Measurements from ENCODE around the gene USP6NL. TPM values are rescaled to one million over a fixed set of nuclear protein-coding genes. Genes with fewer than 3 reads are reported as not detected.

The USP6NL gene
- total and polyA plus RNA-seq, 9 of the 15 experiments (the other 6 are each of a cell fraction or from before 2014, with no cell fraction given) = 3.2 to 26.6 (median 19.8) TPM

DNA sequence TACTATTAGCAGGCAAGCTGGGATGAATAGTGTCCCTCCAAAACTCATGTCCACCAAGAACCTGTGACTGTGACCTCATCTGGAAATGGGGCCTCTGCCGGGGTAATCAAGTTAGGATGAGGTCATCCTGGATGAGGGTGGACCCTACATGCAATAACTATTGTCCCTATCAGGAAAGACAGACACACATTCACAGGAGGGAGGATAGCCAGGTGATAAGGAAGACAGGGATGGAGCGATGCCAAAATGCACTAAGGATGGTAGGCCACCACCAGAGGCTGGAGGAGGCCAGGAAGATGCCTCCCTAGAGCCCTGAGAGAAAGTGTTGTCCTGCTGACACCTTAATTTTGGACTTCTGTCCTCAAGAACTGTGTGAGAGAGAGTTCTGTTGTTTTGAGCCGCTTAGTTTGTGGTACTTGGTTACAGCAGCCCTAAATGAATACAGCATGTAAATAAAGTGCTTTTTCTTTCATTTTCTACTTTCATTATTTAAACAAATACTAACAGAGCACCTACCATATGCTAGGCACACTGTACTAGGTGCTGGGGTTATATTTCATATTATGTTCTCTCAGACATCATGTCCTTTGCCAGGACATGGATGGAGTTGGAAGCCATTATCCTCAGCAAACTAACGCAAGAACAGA, 111.9 kb downstream of the USP6NL start (continued):
- TF ChIP-seq, protein P1, sequence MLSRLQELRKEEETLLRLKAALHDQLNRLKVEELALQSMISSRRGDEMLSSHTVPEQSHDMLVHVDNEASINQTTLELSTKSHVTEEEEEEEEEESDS (CRISPR knock-in tag; IDR thresholded peaks at IDR 0.05) = no peak
- TF ChIP-seq FOSL1 (tag; conservative IDR thresholded peaks at IDR 0.05) = peak; percentile 85
- TF ChIP-seq ARID1B (IDR thresholded peaks at IDR 0.05) = peak; percentile 98
- TF ChIP-seq ETV1 (tag; conservative IDR thresholded peaks at IDR 0.05; ENCODE audit: low read depth) = peak; percentile 44; the same call in 1 of the 2 replicates
- TF ChIP-seq, protein P2, sequence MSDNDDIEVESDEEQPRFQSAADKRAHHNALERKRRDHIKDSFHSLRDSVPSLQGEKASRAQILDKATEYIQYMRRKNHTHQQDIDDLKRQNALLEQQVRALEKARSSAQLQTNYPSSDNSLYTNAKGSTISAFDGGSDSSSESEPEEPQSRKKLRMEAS (CRISPR knock-in tag; IDR thresholded peaks at IDR 0.05) = no peak
- no peak; a peak in 1 of 4 replicates for TF ChIP-seq ETV6 (IDR thresholded peaks at IDR 0.05; ENCODE audit: borderline replicate concordance in 1 of 2, low read depth in 2 of 2, low read length in 1 of 2)
- TF ChIP-seq ETV6 (CRISPR knock-in tag; IDR thresholded peaks at IDR 0.05; ENCODE audit: borderline replicate concordance) = no peak
- TF ChIP-seq, protein P3, sequence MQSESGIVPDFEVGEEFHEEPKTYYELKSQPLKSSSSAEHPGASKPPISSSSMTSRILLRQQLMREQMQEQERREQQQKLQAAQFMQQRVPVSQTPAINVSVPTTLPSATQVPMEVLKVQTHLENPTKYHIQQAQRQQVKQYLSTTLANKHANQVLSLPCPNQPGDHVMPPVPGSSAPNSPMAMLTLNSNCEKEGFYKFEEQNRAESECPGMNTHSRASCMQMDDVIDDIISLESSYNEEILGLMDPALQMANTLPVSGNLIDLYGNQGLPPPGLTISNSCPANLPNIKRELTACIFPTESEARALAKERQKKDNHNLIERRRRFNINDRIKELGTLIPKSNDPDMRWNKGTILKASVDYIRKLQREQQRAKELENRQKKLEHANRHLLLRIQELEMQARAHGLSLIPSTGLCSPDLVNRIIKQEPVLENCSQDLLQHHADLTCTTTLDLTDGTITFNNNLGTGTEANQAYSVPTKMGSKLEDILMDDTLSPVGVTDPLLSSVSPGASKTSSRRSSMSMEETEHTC (IDR thresholded peaks at IDR 0.05) = peak; percentile 82
- TF ChIP-seq DIDO1 (tag; IDR thresholded peaks at IDR 0.05; ENCODE audit: low read depth) = no peak
- peak; percentile 70 for TF ChIP-seq MEIS2 (IDR thresholded peaks at IDR 0.05; ENCODE audit: partially characterized antibody)
- TF ChIP-seq, protein P4, sequence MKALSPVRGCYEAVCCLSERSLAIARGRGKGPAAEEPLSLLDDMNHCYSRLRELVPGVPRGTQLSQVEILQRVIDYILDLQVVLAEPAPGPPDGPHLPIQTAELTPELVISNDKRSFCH (CRISPR knock-in tag; IDR thresholded peaks at IDR 0.05) = no peak
- TF ChIP-seq, protein P4 (tag; IDR thresholded peaks at IDR 0.05) = 0 out of 2 replicates have a peak, but pooled peaks have one; percentile 52
- TF ChIP-seq RBM15 (IDR thresholded peaks at IDR 0.05; ENCODE audit: insufficient read depth, low read length) = no peak
- TF ChIP-seq, protein P5, sequence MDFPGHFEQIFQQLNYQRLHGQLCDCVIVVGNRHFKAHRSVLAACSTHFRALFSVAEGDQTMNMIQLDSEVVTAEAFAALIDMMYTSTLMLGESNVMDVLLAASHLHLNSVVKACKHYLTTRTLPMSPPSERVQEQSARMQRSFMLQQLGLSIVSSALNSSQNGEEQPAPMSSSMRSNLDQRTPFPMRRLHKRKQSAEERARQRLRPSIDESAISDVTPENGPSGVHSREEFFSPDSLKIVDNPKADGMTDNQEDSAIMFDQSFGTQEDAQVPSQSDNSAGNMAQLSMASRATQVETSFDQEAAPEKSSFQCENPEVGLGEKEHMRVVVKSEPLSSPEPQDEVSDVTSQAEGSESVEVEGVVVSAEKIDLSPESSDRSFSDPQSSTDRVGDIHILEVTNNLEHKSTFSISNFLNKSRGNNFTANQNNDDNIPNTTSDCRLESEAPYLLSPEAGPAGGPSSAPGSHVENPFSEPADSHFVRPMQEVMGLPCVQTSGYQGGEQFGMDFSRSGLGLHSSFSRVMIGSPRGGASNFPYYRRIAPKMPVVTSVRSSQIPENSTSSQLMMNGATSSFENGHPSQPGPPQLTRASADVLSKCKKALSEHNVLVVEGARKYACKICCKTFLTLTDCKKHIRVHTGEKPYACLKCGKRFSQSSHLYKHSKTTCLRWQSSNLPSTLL (IDR thresholded peaks at IDR 0.05) = no peak
- TF ChIP-seq NEUROD1 (IDR thresholded peaks at IDR 0.05; ENCODE audit: borderline replicate concordance, low read depth, low read length, partially characterized antibody) = peak; percentile 76
- peak; percentile 18; the same call in 1 of the 2 replicates for TF ChIP-seq ESRRA (IDR thresholded peaks at IDR 0.05; ENCODE audit: borderline replicate concordance, low read depth)
- peak; percentile 98 for TF ChIP-seq DPF2 (IDR thresholded peaks at IDR 0.05)
- TF ChIP-seq RBBP5 (IDR thresholded peaks at IDR 0.05; ENCODE audit: borderline replicate concordance, insufficient read depth, low read length, poor library complexity, severe bottlenecking) = no peak
- no peak for TF ChIP-seq YBX1 (IDR thresholded peaks at IDR 0.05)
- peak; percentile 87 for TF ChIP-seq SMAD1 (IDR thresholded peaks at IDR 0.05; ENCODE audit: low read depth, low read length, partially characterized antibody)
- TF ChIP-seq ZNF644 (tag; IDR thresholded peaks at IDR 0.05; ENCODE audit: low read depth) = no peak
- TF ChIP-seq, protein P6, sequence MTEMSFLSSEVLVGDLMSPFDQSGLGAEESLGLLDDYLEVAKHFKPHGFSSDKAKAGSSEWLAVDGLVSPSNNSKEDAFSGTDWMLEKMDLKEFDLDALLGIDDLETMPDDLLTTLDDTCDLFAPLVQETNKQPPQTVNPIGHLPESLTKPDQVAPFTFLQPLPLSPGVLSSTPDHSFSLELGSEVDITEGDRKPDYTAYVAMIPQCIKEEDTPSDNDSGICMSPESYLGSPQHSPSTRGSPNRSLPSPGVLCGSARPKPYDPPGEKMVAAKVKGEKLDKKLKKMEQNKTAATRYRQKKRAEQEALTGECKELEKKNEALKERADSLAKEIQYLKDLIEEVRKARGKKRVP (CRISPR knock-in tag; IDR thresholded peaks at IDR 0.05) = peak; percentile 49; the same call in 1 of the 2 replicates
- TF ChIP-seq CTBP1 (IDR thresholded peaks at IDR 0.05; ENCODE audit: borderline replicate concordance) = peak; percentile 100
- TF ChIP-seq SOX6 (IDR thresholded peaks at IDR 0.05) = peak; percentile 96
